HG02759 (cell line): Measurements from ENCODE around the gene ADIG.
A peak's percentile ranks its signal among the peaks of the same experiment; 100 is the strongest.

Experiments used
- ATAC-seq: cut with Tn5 transposase; IDR thresholded peaks from one replicate; pipeline ENCODE4 v1.9.1; 2021; ENCODE audit warnings: mild to moderate bottlenecking, moderate library complexity; ENCODE audit not compliant: unreplicated experiment

ADIG gene

DNA sequence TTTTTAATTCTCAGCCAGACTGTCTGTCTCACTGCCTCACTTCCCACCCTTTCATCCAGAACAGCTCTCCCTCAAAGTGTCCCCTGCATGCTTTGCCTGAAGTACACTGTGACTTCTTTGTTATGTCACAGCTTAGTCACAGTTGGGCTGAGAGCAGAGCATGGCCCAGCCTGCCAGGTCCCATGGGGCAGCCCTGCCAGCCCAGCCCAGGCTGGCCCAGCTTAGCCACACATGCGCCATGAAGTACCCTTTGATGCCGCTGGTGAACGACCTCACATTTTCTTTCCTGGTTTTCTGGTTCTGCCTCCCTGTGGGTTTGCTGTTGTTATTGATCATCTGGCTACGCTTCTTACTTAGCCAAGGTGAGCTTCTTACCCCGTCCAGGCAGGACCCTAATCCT is at the start of gene ADIG:
Gene ADIG (plus strand): TSS at position 185 of the 400 bp plus-strand sequence. CDS start 54 bp downstream, at position 239.
- ATAC-seq: no peak

DNA sequence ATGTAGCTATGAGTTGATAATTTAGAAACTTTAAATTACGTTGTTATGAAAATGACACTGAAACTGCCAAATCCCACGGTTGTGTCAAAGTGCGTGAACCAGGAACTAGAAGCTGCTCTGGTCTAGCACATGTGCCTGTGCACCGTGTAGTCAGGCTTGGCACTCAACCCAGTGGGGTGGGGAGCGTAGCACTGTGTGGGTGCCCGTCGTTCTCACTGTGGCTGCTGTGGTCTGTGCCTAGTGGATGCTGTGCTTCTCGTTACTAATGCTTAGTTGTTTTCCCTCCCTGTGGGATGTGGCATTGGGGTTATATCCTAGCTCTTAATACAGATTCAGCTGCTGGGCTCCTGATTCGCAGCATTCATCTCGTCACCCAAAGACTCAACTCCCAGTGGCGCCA is 46.2 kb upstream of the ADIG start:
- no peak for ATAC-seq

GRCh38 chr20:38536310-38536709 is 44.7 kb upstream of the ADIG start:
- ATAC-seq: no peak

DNA sequence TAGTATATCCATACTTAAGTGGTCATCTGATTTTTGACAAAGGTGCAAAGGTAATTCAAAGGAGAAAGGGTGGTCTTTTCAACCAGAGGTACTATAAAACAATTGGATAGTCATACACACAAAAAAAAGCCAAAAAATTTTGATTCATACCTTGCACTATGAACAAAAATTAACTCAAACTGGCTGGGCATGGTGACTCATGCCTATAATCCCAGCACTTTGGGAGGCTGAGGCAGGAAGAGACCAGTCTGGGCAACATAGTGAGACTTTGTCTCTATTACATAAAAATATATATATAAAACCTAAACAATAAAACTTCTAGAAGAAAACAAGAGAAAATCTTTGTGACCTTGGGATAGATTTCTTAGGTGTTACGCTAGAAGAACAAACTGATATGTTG is 43.8 kb upstream of the ADIG start:
- ATAC-seq: no peak

- no peak for ATAC-seq
These were observed 42.2 kb upstream of the ADIG start for GRCh38 chr20:38538789-38539188.

- ATAC-seq: peak; percentile 54
These were observed 37.7 kb upstream of the ADIG start for GRCh38 chr20:38543014-38543906.

GRCh38 chr20:38545771-38546170 is 35.2 kb upstream of the ADIG start:
- ATAC-seq: no peak

DNA sequence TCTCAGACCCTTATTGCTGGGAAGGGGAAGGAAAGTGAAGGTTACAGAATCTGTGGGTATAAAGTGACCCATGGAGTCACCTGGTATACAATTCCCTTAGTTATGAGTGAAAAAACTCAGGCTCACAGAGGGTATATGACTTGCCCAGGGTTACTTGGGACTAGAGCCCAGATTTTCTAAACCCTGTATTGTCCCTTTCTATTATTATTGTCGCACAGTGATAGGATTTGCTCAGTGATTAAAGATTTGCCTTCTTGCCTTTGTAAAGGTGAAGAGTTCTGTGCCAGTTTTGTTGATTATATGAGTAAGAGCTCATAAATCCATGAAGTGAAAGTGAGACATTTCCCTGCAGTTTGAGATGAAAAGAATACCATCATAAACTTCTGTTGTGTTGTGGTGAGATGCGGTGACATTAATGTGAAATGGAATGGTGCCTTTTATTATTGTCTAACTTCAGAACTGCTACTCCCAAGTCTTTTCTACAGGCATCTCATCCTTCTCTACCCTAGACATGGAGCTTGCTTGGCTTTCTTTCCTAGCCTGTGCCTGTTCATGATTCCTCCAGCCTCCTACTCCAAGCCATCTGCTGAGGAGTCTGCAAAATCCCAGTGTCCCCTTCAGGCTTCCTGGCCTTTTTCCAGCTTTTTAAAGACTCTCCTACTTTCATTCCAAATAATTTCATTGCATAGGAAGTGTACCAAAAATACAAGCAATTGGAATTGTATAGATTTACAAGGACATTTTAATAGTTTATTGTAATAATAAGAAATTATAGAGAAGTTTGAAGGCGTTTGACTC is 33.5 kb upstream of the ADIG start:
- ATAC-seq: no peak

GRCh38 chr20:38548356-38549083 is 32.5 kb upstream of the ADIG start:
- no peak for ATAC-seq

- ATAC-seq: no peak
These were observed 30.7 kb upstream of the ADIG start for GRCh38 chr20:38550274-38550673.

GRCh38 chr20:38551056-38551626 is 29.9 kb upstream of the ADIG start:
- ATAC-seq: no peak

DNA sequence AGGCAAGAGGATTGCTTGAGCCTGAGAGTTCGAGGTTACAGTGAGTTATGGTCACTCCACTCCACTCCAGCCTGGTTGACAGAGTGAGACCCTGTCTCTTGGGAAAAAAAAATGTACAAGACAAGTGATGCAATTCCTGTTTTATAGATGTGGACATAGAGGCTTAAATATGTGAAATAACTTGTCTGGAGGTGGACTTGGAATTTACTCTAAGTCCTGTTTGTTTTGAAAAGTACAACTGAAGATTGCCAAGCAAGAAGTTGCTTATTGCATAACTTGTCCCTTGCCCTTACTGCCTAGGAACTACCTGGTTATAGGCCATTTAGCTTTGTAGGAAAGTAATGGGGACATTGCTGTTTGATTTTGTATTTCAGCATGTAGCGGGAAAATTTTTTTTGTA is 26.0 kb upstream of the ADIG start:
- no peak for ATAC-seq

GRCh38 chr20:38555395-38555794 is 25.6 kb upstream of the ADIG start:
- no peak for ATAC-seq

GRCh38 chr20:38557174-38557573 is 23.8 kb upstream of the ADIG start:
- ATAC-seq: no peak

DNA sequence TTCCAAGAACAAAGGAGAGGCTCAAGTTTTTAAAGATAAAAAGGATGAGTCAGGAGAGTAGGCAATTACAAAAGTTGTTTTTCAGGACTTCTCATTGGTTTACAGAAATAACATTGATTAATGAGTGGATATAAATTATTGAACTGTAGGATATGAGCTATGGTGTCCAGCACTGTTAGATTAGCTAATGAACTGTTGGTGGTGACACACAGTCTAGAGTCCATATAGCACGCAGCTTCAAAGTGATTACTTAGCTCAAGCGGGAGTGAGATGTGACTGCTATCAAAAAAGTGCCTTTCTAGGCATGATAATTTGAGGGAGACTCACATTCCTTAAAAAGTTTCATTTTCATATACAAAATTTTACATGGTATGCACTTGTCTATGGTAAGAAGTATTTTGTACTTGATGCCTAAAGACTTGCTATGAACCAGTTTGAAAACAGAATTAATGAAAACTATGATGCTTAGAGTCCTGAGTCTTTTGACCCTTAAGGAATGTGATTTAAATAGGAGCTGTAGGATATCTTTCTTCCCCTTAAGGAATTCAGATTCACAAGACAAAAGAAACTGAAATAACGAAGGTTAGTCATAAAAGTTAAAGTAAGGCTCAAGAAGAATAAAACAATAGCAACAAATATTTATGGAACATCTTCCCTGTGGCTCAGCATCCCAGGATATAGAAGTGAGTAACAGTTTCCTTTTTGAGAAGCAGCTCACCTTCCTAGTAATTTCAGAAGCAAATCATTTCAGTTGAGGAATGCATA is 22.2 kb upstream of the ADIG start:
- no peak for ATAC-seq

GRCh38 chr20:38559764-38560163 is 21.2 kb upstream of the ADIG start:
- ATAC-seq: no peak

- no peak for ATAC-seq
These were observed 17.1 kb upstream of the ADIG start for GRCh38 chr20:38563802-38564431.

- ATAC-seq: no peak
These were observed 16.3 kb upstream of the ADIG start for GRCh38 chr20:38564680-38565079.

GRCh38 chr20:38566036-38566598 is 14.9 kb upstream of the ADIG start:
- no peak for ATAC-seq
